ENCODE measurements around the gene DCTN3. TPM values are rescaled to one million over a fixed set of nuclear protein-coding genes. Genes with fewer than 3 reads are reported as not detected.

The DCTN3 gene
- total and polyA plus RNA-seq, 10 of the 15 experiments (the other 5 are each of a cell fraction or from before 2014, with no cell fraction given): 19.0 to 120 (median 71.8) TPM

DNA sequence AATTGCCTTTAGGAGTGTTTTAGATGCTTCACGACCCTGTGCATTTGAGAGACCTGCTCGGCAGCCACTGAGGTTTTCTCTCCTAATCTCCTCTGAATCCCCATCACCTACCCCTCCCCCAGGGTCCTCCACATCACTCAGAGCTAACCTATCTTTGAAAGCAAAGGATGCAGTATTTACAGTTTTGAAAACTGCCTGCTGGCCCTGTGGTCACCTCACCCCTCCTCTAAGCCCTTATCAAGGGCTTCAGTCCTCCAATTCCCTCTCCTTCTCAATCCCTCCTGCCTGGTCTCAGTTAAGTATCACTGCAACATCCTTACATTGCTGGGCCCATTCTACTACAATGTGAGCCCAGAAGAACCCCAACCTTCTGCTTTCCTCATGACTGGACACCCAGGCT, 13.0 kb downstream of the DCTN3 start:
- no TSS peak for BruUV-seq (replicated peaks)
- Histone ChIP-seq H3K27me3 (replicated peaks in 1 of 2; ENCODE audit: control insufficient read depth in 2 of 2, insufficient read depth in 2 of 2, low read length in 1 of 2) (peaks cover 0 to 1% of the 10 kb centered on the region in 2 experiments; a peak in 2 of 4 replicates), H3K36me3 (ENCODE audit: control insufficient read depth in 2 of 2, insufficient read depth in 2 of 2, low read length in 1 of 2) (0 out of 4 replicates have a peak, but pooled peaks cover 0 to 2% of the 10 kb centered on the region in 2 experiments), H3K9me3 (replicated peaks; ENCODE audit: control insufficient read depth, insufficient read depth, low read length) (no peaks in the 10 kb centered on the region; the same call in 2 of the 3 replicates), H3K9ac (ENCODE audit: control insufficient read depth, insufficient read depth, low read length) (no peak overlapping the region), H3K4me3 (no peak overlapping the region), H3K79me2 (ENCODE audit: control insufficient read depth, insufficient read depth, low read length) (peaks cover 6% of the 10 kb centered on the region), H2AFZ (ENCODE audit: control insufficient read depth, low read depth, low read length) (no peak overlapping the region), H3K4me1 (ENCODE audit: control insufficient read depth, insufficient read depth, low read length) (peaks cover 2% of the 10 kb centered on the region; the same call in 1 of the 2 replicates), H4K20me1 (ENCODE audit: control insufficient read depth, insufficient read depth) (no peaks in the 10 kb centered on the region), H3K4me2 (ENCODE audit: control insufficient read depth, insufficient read depth) (no peak overlapping the region), H3K27ac (ENCODE audit: control insufficient read depth, insufficient read depth) (no peak overlapping the region)
- ChIA-PET SMC1A (ENCODE audit: uncharacterized antibody, unreplicated experiment) (interaction anchor here (0.6 to 1.0 kb wide), 2 partner anchors 15 to 111 kb away, joined by 3 read pairs; no protein-coding TSS in a partner anchor), POLR2A (no interaction called here), RAD21 (ENCODE audit: unreplicated experiment) (interaction anchor here (1.3 kb wide), 1 partner anchor 18 kb away, joined by 3 read pairs; no protein-coding TSS in a partner anchor), CTCF (interaction anchor here (1.6 kb wide), 1 partner anchor 13 kb away, joined by 3 read pairs; the partner anchor contains the start of gene DCTN3)
- intact Hi-C loops (cut with micrococcal nuclease; ENCODE audit: unreplicated experiment) (no loop called here), in situ Hi-C loops (cut with MboI) (no loop called here)
- 50% methylated on average over 2 of the region's 2 CpGs for WGBS (ENCODE audit: insufficient coverage, insufficient replicate concordance, low lambda C conversion rate, missing lambda C conversion rate)
- TF ChIP-seq SMAD5 (IDR thresholded peaks at IDR 0.05; ENCODE audit: low read depth): no peak
- TF ChIP-seq RELA (IDR thresholded peaks at IDR 0.05; ENCODE audit: borderline replicate concordance, partially characterized antibody): no peak
- no peak for TF ChIP-seq ZNF24 (IDR thresholded peaks at IDR 0.05)
- no peak for TF ChIP-seq TCF12 (IDR thresholded peaks at IDR 0.05; ENCODE audit: low read depth, low read length)
- TF ChIP-seq, protein P1, sequence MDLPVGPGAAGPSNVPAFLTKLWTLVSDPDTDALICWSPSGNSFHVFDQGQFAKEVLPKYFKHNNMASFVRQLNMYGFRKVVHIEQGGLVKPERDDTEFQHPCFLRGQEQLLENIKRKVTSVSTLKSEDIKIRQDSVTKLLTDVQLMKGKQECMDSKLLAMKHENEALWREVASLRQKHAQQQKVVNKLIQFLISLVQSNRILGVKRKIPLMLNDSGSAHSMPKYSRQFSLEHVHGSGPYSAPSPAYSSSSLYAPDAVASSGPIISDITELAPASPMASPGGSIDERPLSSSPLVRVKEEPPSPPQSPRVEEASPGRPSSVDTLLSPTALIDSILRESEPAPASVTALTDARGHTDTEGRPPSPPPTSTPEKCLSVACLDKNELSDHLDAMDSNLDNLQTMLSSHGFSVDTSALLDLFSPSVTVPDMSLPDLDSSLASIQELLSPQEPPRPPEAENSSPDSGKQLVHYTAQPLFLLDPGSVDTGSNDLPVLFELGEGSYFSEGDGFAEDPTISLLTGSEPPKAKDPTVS (IDR thresholded peaks at IDR 0.05; ENCODE audit: low read depth, low read length): no peak
- no peak for TF ChIP-seq FOXK2 (IDR thresholded peaks at IDR 0.05)
- TF ChIP-seq SRF (IDR thresholded peaks at IDR 0.05; ENCODE audit: low read depth in 2 of 2, low read length in 2 of 2): no peak
- TF ChIP-seq GABPA (IDR thresholded peaks at IDR 0.05; ENCODE audit: low read depth): no peak
- no peak for FAIRE-seq
- no peak for ATAC-seq
- no peak for DNase-seq (ENCODE audit: low read depth, low spot score)

Measured in GM12878 (cell line).